WTC11 (cell line): Measurements from ENCODE around the gene CENATAC. TPM values are rescaled to one million over a fixed set of nuclear protein-coding genes. Genes with fewer than 3 reads are reported as not detected.

Source experiments
- ATAC-seq: fragments of 200-7000 bp; cut with Tn5 transposase; 2 replicates; pipeline ENCODE4 v1.10.0; 2021; ENCODE audit warnings: mild to moderate bottlenecking, moderate library complexity
- CTCF ChIA-PET: fragments of 300-600 bp; sonication (Branson Sonifier 250); formaldehyde crosslinking; loops from one replicate; lab custom pipeline; 2021; ENCODE audit warnings: antibody characterized with exemption; lab: Charles Lee
- POLR2A ChIA-PET: fragments of 350-600 bp; sonication (Branson Sonifier 250); formaldehyde crosslinking; loops from one replicate; lab custom pipeline; 2021; ENCODE audit warnings: antibody characterized with exemption; lab: Charles Lee
- DNase-seq: peaks from one replicate; pipeline ENCODE4 v3.0.0; 2021; ENCODE audit warnings: low spot score
- H3K27ac Mint-ChIP-seq: 2 replicates; pipeline ENCODE4 v1.8.0; 2021; ENCODE audit warnings: mixed read lengths
- H3K27me3 Mint-ChIP-seq: 2 replicates; pipeline ENCODE4 v1.8.0; 2021; ENCODE audit warnings: low read depth, mild to moderate bottlenecking, moderate library complexity, mixed read lengths
- H3K36me3 Mint-ChIP-seq: 2 replicates; pipeline ENCODE4 v1.8.0; 2021; ENCODE audit warnings: mixed read lengths
- H3K4me1 Mint-ChIP-seq: 2 replicates; pipeline ENCODE4 v1.8.0; 2022; ENCODE audit warnings: mixed read lengths
- H3K4me3 Mint-ChIP-seq: 2 replicates; pipeline ENCODE4 v1.8.0; 2021; ENCODE audit warnings: mild to moderate bottlenecking, moderate library complexity, mixed read lengths
- H3K9me3 Mint-ChIP-seq: 2 replicates; pipeline ENCODE4 v1.8.0; 2021; ENCODE audit warnings: mixed read lengths
- AFF4 ChIP-seq: sonication (generic); formaldehyde crosslinking; IDR thresholded peaks from 2 replicates; pipeline ENCODE4 v1.8.1; 2023; ENCODE audit warnings: mild to moderate bottlenecking, missing genetic modification reagents, borderline replicate concordance
- FOXJ3 ChIP-seq: sonication (generic); formaldehyde crosslinking; IDR thresholded peaks from 2 replicates; pipeline ENCODE4 v1.9.0; 2021; ENCODE audit warnings: missing genetic modification reagents, mild to moderate bottlenecking, borderline replicate concordance
- GRHL2 ChIP-seq: fragments of 250-450 bp; sonication (Bioruptor Pico); IDR thresholded peaks from 2 replicates; pipeline ENCODE4 v1.8.0; 2022; ENCODE audit warnings: mild to moderate bottlenecking, moderate library complexity; ENCODE audit not compliant: insufficient replicate concordance, severe bottlenecking
- GTF2I ChIP-seq: fragments of 250-450 bp; sonication (Bioruptor Pico); conservative IDR thresholded peaks from 2 replicates; pipeline ENCODE4 v1.4.0; 2021; ENCODE audit warnings: mild to moderate bottlenecking
- JUN ChIP-seq: sonication (generic); formaldehyde crosslinking; IDR thresholded peaks from 2 replicates; pipeline ENCODE4 v1.8.0; 2023; ENCODE audit warnings: mild to moderate bottlenecking, missing genetic modification reagents
- KAT7 ChIP-seq: sonication (generic); formaldehyde crosslinking; IDR thresholded peaks from 2 replicates; pipeline ENCODE4 v1.8.1; 2023; ENCODE audit warnings: missing genetic modification reagents, mild to moderate bottlenecking, borderline replicate concordance
- ZNF138 ChIP-seq: sonication (generic); formaldehyde crosslinking; conservative IDR thresholded peaks from 2 replicates; pipeline ENCODE4 v1.8.1; 2022; ENCODE audit warnings: mild to moderate bottlenecking, moderate library complexity, missing genetic modification reagents
- ZNF281 ChIP-seq: sonication (generic); formaldehyde crosslinking; IDR thresholded peaks from 2 replicates; pipeline ENCODE4 v1.8.0; 2023; ENCODE audit warnings: mild to moderate bottlenecking, missing genetic modification reagents
- ZNF512 ChIP-seq: sonication (generic); formaldehyde crosslinking; IDR thresholded peaks from 2 replicates; pipeline ENCODE4 v1.8.1; 2022; ENCODE audit warnings: missing genetic modification reagents, borderline replicate concordance
- total RNA-seq: library from RNA; stranded (reverse); gene quantifications from 3 replicates; pipeline ENCODE4 v1.2.3, GENCODE V29; 2021
- TF ChIP-seq, protein P1 (sequence below): sonication (generic); formaldehyde crosslinking; IDR thresholded peaks from 2 replicates; pipeline ENCODE4 v1.8.1; 2023; ENCODE audit warnings: mild to moderate bottlenecking, missing genetic modification reagents

The CENATAC gene
- total RNA-seq, 1 experiment from 2014 or later: 41.7 TPM

DNA sequence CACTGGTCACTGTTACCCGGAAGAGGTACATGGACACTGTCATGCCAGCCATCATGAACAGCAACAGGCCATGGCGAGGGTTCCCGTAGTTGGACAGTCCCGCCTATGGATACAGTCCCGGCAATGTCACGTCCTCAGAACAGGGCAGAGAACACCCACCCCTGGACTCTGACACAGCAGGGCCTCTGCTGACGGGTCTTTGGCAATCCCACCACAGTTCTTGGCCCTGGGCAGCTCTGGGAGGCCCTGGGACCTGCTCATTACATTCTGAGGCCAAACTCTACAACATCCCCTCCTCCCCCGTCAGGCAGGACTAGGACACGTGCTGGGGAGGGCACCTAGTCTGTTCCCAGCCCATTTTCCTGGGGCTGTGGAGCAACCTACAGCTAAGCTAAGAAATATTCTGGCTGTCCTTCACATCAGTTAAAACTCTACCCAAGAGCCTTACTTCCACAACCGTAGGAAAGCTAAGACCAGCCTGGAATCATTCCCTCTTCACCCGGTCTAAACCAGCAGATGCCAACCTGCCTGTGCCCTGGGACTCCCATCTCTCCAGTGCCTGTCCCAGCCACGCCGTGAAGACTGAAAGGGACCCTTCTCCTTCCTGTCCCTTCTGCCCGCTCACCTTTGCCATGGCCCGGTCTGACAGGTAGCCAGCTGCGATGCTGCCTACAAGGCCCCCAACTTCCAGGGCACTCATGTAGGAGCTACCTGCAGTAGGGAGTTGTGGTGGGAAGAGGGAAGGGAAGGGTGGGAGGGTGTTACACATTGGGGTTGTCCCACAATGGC, 28.2 kb downstream of the CENATAC start (continued):
- TF ChIP-seq ZNF281: no peak
- TF ChIP-seq ZNF138 (CRISPR knock-in tag): no peak
- no peak for TF ChIP-seq KAT7 (CRISPR knock-in tag)
- TF ChIP-seq ZNF512 (CRISPR knock-in tag): no peak
- no peak for TF ChIP-seq AFF4 (CRISPR knock-in tag)
- TF ChIP-seq JUN (CRISPR knock-in tag): no peak

DNA sequence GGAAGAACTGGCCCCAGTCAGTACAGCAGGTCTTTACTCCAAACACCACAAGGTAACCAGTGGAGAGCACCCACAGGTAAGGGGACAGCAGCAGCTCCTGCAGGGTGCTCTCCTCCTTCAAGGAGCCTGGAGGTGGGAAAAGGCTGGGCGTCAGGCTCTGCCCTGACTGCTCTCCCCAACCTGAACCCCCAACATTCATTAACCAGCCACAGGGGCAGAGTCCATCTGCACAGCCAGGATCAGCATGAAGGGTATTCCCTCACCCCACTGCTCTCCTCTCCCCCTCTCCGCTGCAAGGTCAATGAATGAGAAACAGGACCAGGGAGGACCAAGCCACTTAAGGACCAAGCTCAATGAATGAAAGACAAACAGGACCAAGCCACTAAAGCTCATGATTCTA, 29.0 kb downstream of the CENATAC start:
- POLR2A ChIA-PET: interaction anchor here (1.2 kb wide), 1 partner anchor 68 kb away, joined by 3 read pairs; a partner anchor contains a TSS
- no peak for ATAC-seq
- DNase-seq: no peak

DNA sequence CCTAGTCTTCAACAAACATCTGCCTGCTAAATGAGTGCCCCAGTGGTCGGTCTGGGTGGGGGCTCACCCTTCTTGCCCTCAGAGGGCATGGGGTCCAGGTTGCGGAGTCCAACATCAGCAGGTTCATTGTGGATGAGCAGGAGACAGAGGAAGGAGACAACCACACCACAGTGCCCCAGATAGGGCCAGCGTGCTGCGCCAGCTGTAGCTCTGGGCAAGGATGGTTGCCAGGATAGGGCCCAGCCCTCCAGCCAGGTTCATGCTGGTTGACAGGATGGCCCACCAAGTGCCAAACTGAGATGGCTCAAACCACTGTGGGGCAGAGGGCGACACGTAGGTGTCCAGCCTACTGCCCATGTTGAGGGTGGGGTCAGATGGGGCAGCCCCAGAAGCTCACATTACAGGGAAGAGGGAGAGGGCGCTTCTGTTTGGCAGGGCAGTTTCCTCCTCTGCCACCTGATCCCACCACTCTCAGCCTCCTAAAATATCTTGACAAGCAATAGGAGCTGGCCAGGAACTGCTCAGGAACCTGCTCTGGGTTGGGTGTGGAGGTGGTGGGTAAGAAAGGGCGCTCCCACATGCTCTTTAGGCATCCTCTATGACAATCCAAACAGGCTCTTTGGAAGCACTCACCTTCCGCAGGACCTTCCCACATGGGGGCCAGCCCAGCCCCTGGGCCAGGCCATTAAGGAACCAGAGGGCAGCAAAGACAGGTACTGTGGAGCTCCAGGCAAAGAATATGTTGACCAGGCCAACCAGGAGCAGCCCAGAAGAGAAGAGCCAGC, 29.8 kb downstream of the CENATAC start:
- Mint-ChIP-seq H3K27me3 (no peaks in the 10 kb centered on the region), H3K4me3 (peak overlapping the region; percentile 18; the same call in 1 of the 2 replicates), H3K36me3 (peaks cover 43% of the 10 kb centered on the region), H3K4me1 (peaks cover 19% of the 10 kb centered on the region), H3K27ac (peak overlapping the region; percentile 36; the same call in 1 of the 2 replicates), H3K9me3 (no peaks in the 10 kb centered on the region)
- POLR2A ChIA-PET: interaction anchor here (1.2 kb wide), 1 partner anchor 67 kb away, joined by 3 read pairs; a partner anchor contains a TSS
- ATAC-seq (no peak), DNase-seq (no peak)
- CTCF ChIA-PET: no interaction called here
- TF ChIP-seq ZNF138 (CRISPR knock-in tag) (no peak), GTF2I (CRISPR knock-in tag) (no peak), AFF4 (CRISPR knock-in tag) (no peak)

More for the DNA sequence above, 29.0 kb downstream of the CENATAC start:
- Mint-ChIP-seq H3K4me1 (peaks cover 19% of the 10 kb centered on the region), H3K36me3 (peaks cover 47% of the 10 kb centered on the region), H3K4me3 (no peak overlapping the region), H3K27me3 (no peaks in the 10 kb centered on the region), H3K27ac (no peak overlapping the region; the same call in 1 of the 2 replicates), H3K9me3 (no peaks in the 10 kb centered on the region)
- TF ChIP-seq FOXJ3: no peak
- TF ChIP-seq, protein P1, sequence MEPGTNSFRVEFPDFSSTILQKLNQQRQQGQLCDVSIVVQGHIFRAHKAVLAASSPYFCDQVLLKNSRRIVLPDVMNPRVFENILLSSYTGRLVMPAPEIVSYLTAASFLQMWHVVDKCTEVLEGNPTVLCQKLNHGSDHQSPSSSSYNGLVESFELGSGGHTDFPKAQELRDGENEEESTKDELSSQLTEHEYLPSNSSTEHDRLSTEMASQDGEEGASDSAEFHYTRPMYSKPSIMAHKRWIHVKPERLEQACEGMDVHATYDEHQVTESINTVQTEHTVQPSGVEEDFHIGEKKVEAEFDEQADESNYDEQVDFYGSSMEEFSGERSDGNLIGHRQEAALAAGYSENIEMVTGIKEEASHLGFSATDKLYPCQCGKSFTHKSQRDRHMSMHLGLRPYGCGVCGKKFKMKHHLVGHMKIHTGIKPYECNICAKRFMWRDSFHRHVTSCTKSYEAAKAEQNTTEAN (CRISPR knock-in tag): no peak
- no peak for TF ChIP-seq GRHL2
- CTCF ChIA-PET: no interaction called here
